Neuronal stem cell (in vitro differentiated cells): ENCODE results near the gene TSHR.
"Not testable (repeated sequence)": the region's sequence is repeated elsewhere in the genome, so short reads cannot be mapped to it uniquely, and the experiment has no call there.

ENCODE experiments used
- DNase-seq: peaks from one replicate; pipeline ENCODE4 v3.0.0-alpha.2; 2013; ENCODE audit warnings: low spot score
- H2AFZ ChIP-seq: one replicate; pipeline ENCODE4 v1.6.1; 2013; ENCODE audit warnings: mild to moderate bottlenecking, low read length, inconsistent platforms
- H2AK5ac ChIP-seq: 2 replicates; pipeline ENCODE4 v1.6.1; 2013; ENCODE audit warnings: low read depth, mild to moderate bottlenecking, inconsistent platforms, low read length, moderate library complexity, mixed read lengths
- H2BK120ac ChIP-seq: 2 replicates; pipeline ENCODE4 v1.6.1; 2013; ENCODE audit warnings: low read depth, mild to moderate bottlenecking, inconsistent platforms, low read length, moderate library complexity, mixed read lengths
- H2BK12ac ChIP-seq: one replicate; pipeline ENCODE4 v1.6.1; 2013; ENCODE audit warnings: low read length, inconsistent platforms
- H2BK15ac ChIP-seq: 2 replicates; pipeline ENCODE4 v1.6.1; 2013; ENCODE audit warnings: mild to moderate bottlenecking, low read length, inconsistent platforms, mixed read lengths
- H2BK5ac ChIP-seq: one replicate; pipeline ENCODE4 v1.6.1; 2013; ENCODE audit warnings: inconsistent platforms, mild to moderate bottlenecking, low read length, moderate library complexity
- H3K14ac ChIP-seq: one replicate; pipeline ENCODE4 v1.6.1; 2013; ENCODE audit warnings: low read length, inconsistent platforms
- H3K18ac ChIP-seq: 2 replicates; pipeline ENCODE4 v1.6.1; 2013; ENCODE audit warnings: low read length, inconsistent platforms
- H3K23ac ChIP-seq: 2 replicates; pipeline ENCODE4 v1.6.1; 2013; ENCODE audit warnings: low read depth, mild to moderate bottlenecking, mixed read lengths, low read length, inconsistent platforms; ENCODE audit not compliant: poor library complexity
- H3K27ac ChIP-seq: replicated peaks from 3 replicates; pipeline ENCODE4 v1.5.1; 2013; ENCODE audit warnings: low read length, inconsistent platforms
- H3K27me3 ChIP-seq, 3 experiments: 2 replicates each; pipeline ENCODE4 v1.6.1; 2013; ENCODE audit warnings: low read length in 3 of 3, mild to moderate bottlenecking in 2 of 3, inconsistent platforms in 1 of 3, low read depth in 1 of 3, mixed read lengths in 1 of 3, moderate library complexity in 1 of 3; ENCODE audit not compliant: control insufficient read depth in 3 of 3, insufficient read depth in 3 of 3
- H3K36me3 ChIP-seq, 2 donors: replicated peaks in 1 of 2; 2 replicates each; pipeline ENCODE4 v1.6.1; 2013; ENCODE audit warnings: low read length in 2 of 2; ENCODE audit not compliant: control insufficient read depth in 2 of 2, insufficient read depth in 2 of 2
- H3K4ac ChIP-seq: 2 replicates; pipeline ENCODE4 v1.6.1; 2013; ENCODE audit warnings: inconsistent platforms, mild to moderate bottlenecking, low read length, moderate library complexity
- H3K4me1 ChIP-seq, 2 donors: 1 replicate in 1 of 2; 2 replicates in 1 of 2; pipeline ENCODE4 v1.6.1; 2013; ENCODE audit warnings: low read length in 2 of 2, low read depth in 1 of 2; ENCODE audit not compliant: control insufficient read depth in 2 of 2, insufficient read depth in 1 of 2
- H3K4me2 ChIP-seq: one replicate; pipeline ENCODE4 v1.6.1; 2013; ENCODE audit warnings: mild to moderate bottlenecking, low read length, inconsistent platforms; ENCODE audit not compliant: insufficient read depth, poor library complexity, severe bottlenecking
- H3K4me3 ChIP-seq, 2 donors: 2 replicates each; pipeline ENCODE4 v1.5.1; 2013; ENCODE audit warnings: low read length in 2 of 2, mild to moderate bottlenecking in 2 of 2, inconsistent platforms in 1 of 2, moderate library complexity in 1 of 2
- H3K79me1 ChIP-seq: one replicate; pipeline ENCODE4 v1.6.1; 2013; ENCODE audit warnings: low read depth, mild to moderate bottlenecking, inconsistent platforms, low read length, moderate library complexity
- H3K9ac ChIP-seq: one replicate; pipeline ENCODE4 v1.6.1; 2013; ENCODE audit warnings: mild to moderate bottlenecking, low read depth, low read length, inconsistent platforms; ENCODE audit not compliant: poor library complexity
- H3K9me3 ChIP-seq, 2 donors: replicated peaks in 1 of 2; 2 replicates each; pipeline versions ENCODE3 to v1.6.1; 2013; ENCODE audit warnings: low read length in 2 of 2, mild to moderate bottlenecking in 2 of 2, inconsistent platforms in 1 of 2, low read depth in 1 of 2, mixed read lengths in 1 of 2, moderate library complexity in 1 of 2; ENCODE audit not compliant: control insufficient read depth in 2 of 2, insufficient read depth in 1 of 2
- H4K8ac ChIP-seq: one replicate; pipeline ENCODE4 v1.6.1; 2013; ENCODE audit warnings: low read depth, mild to moderate bottlenecking, inconsistent platforms, low read length, moderate library complexity
- H4K91ac ChIP-seq: one replicate; pipeline ENCODE4 v1.6.1; 2013; ENCODE audit warnings: low read length, low read depth, mild to moderate bottlenecking, inconsistent platforms; ENCODE audit not compliant: poor library complexity
- WGBS, 2 donors: extraction: QIAGEN DNeasy Blood & Tissue Kit; methylation state at CpG; one replicate each; pipeline ENCODE4 v1.1.7; 2013; ENCODE audit warnings: missing lambda C conversion rate in 2 of 2, mixed read lengths in 1 of 2; ENCODE audit not compliant: insufficient read length in 2 of 2, insufficient replicate concordance in 1 of 2; ENCODE audit errors: extremely low coverage in 2 of 2; 5-methylcytosine and 5-hydroxymethylcytosine counted together

The TSHR gene

GRCh38 chr14:81105961-81106360 lies 150.5 kb downstream of the TSHR start:
- H3K27me3 ChIP-seq: no peaks in the 10 kb centered on the region

DNA sequence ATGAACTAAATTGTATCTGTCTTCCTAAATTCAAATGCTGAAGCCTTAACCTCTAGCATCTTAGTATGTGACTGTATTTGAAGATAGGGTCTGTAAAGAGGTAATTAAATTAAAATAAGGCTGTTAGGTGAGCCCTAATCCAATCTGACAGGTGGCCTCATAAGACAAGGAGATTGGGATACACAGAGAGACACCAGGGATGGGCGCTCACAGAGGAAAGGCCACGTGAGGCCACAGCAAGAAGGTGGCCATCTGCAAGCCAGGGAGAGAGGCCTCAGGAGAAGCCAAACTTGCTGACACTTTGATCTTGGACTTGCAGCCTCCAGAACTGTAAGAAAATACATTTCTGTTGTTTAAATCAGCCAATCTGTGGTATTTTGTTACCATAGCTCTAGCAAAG lies 154.8 kb downstream of the TSHR start:
- no peak overlapping the region for H2BK15ac ChIP-seq
- no CpG with 5 or more reads among the region's 2 CpGs for WGBS, 2 donors
- no peaks in the 10 kb centered on the region for H3K79me1 ChIP-seq
- H3K4me2 ChIP-seq: no peak overlapping the region
- no peak overlapping the region for H3K4me3 ChIP-seq
- H3K4me1 ChIP-seq: peaks cover 0 to 3% of the 10 kb centered on the region in 2 donors
- no peak overlapping the region for H4K8ac ChIP-seq
- no peak overlapping the region for H2BK12ac ChIP-seq
- no peak for DNase-seq
- no peak overlapping the region for H3K4ac ChIP-seq
- no peak overlapping the region for H4K91ac ChIP-seq
- no peaks in the 10 kb centered on the region for H3K36me3 ChIP-seq
- H3K18ac ChIP-seq: no peak overlapping the region
- no peak overlapping the region for H3K9ac ChIP-seq
- no peak overlapping the region for H2BK5ac ChIP-seq
- no peaks in the 10 kb centered on the region for H3K27me3 ChIP-seq
- no peak overlapping the region for H2AK5ac ChIP-seq
- no peak overlapping the region for H3K14ac ChIP-seq
- H2BK120ac ChIP-seq: no peak overlapping the region
- H2AFZ ChIP-seq: no peak overlapping the region
- H3K23ac ChIP-seq: no peak overlapping the region
- H3K9me3 ChIP-seq: no peaks in the 10 kb centered on the region
- H3K27ac ChIP-seq: no peak overlapping the region

More at GRCh38 chr14:81105961-81106360, 150.5 kb downstream of the TSHR start:
- Histone ChIP-seq H3K4ac (no peak overlapping the region), H2BK5ac (no peak overlapping the region), H2BK120ac (no peak overlapping the region), H4K8ac (no peak overlapping the region), H3K4me1 (peaks cover 0 to 3% of the 10 kb centered on the region in 2 donors), H2BK12ac (no peak overlapping the region), H3K4me2 (no peak overlapping the region), H2BK15ac (no peak overlapping the region), H3K9ac (no peak overlapping the region), H3K9me3 (no peaks in the 10 kb centered on the region), H3K23ac (no peak overlapping the region), H3K18ac (no peak overlapping the region), H3K36me3 (no peaks in the 10 kb centered on the region), H4K91ac (no peak overlapping the region), H3K4me3 (no peak overlapping the region), H3K27ac (no peak overlapping the region), H2AK5ac (no peak overlapping the region), H3K79me1 (no peaks in the 10 kb centered on the region), H2AFZ (no peak overlapping the region), H3K14ac (no peak overlapping the region)
- no peak for DNase-seq
- WGBS, 2 donors: no CpG with 5 or more reads among the region's 1 CpG

GRCh38 chr14:81113176-81113575 lies 157.8 kb downstream of the TSHR start:
- H2BK120ac ChIP-seq: no peak overlapping the region
- no peak overlapping the region for H2BK12ac ChIP-seq
- no peak overlapping the region for H2AK5ac ChIP-seq
- H3K4me2 ChIP-seq: no peak overlapping the region
- H3K23ac ChIP-seq: no peak overlapping the region
- no peaks in the 10 kb centered on the region for H3K36me3 ChIP-seq
- no peak overlapping the region for H2BK5ac ChIP-seq
- H4K91ac ChIP-seq: no peak overlapping the region
- H2BK15ac ChIP-seq: no peak overlapping the region
- no peak overlapping the region for H3K18ac ChIP-seq
- no peaks in the 10 kb centered on the region for H3K4me1 ChIP-seq
- DNase-seq: no peak
- no peaks in the 10 kb centered on the region for H3K9me3 ChIP-seq
- H3K4ac ChIP-seq: no peak overlapping the region
- no peak overlapping the region for H2AFZ ChIP-seq
- no peak overlapping the region for H4K8ac ChIP-seq
- no peaks in the 10 kb centered on the region for H3K27me3 ChIP-seq
- no peaks in the 10 kb centered on the region for H3K79me1 ChIP-seq
- H3K9ac ChIP-seq: no peak overlapping the region
- no peak overlapping the region for H3K27ac ChIP-seq
- no peak overlapping the region for H3K4me3 ChIP-seq
- WGBS, 2 donors: no CpG with 5 or more reads among the region's 2 CpGs
- H3K14ac ChIP-seq: no peak overlapping the region

GRCh38 chr14:81113945-81114820 lies 158.8 kb downstream of the TSHR start:
- WGBS, 2 donors: no CpG with 5 or more reads among the region's 34 CpGs
- not testable (repeated sequence) for H4K91ac ChIP-seq, H3K9me3 ChIP-seq, H3K14ac ChIP-seq, H2AK5ac ChIP-seq, H3K36me3 ChIP-seq, H2BK12ac ChIP-seq, DNase-seq, H2BK5ac ChIP-seq, H3K23ac ChIP-seq, H2AFZ ChIP-seq, H3K4ac ChIP-seq, H3K27me3 ChIP-seq, H3K18ac ChIP-seq, H2BK15ac ChIP-seq, H3K79me1 ChIP-seq, H4K8ac ChIP-seq, H3K4me3 ChIP-seq, H3K27ac ChIP-seq, H3K4me1 ChIP-seq, H3K4me2 ChIP-seq, H3K9ac ChIP-seq, H2BK120ac ChIP-seq
